CD14-positive monocyte (primary cell): Measurements from ENCODE around the gene CNTN1. TPM values are rescaled to one million over a fixed set of nuclear protein-coding genes. Genes with fewer than 3 reads are reported as not detected.

ENCODE experiments used
- DNase-seq, 3 donors: peaks; one replicate each; pipeline ENCODE4 v3.0.0-alpha.2; 2011 to 2022
- H2AFZ ChIP-seq: 2 replicates; pipeline ENCODE4 v1.6.0; 2012; ENCODE audit warnings: mild to moderate bottlenecking, low read depth, low read length, inconsistent platforms; ENCODE audit not compliant: insufficient read depth, poor library complexity, severe bottlenecking
- H3K27ac ChIP-seq, 2 donors: 1 replicate in 1 of 2; 2 replicates in 1 of 2; pipeline ENCODE4 v1.5.1; 2012 to 2013; ENCODE audit warnings: low read length in 2 of 2, control low read depth in 1 of 2, inconsistent platforms in 1 of 2, low read depth in 1 of 2, mild to moderate bottlenecking in 1 of 2
- H3K27me3 ChIP-seq, 2 donors: one replicate each; pipeline versions ENCODE4 v1.6.0 to v1.6.1; 2011 to 2013; ENCODE audit warnings: low read length in 2 of 2; ENCODE audit not compliant: control insufficient read depth in 2 of 2, insufficient read depth in 2 of 2
- H3K36me3 ChIP-seq, 2 donors: replicated peaks in 1 of 2; 1 replicate in 1 of 2; 2 replicates in 1 of 2; pipeline versions ENCODE4 v1.5.1 to v1.6.1; 2012 to 2013; ENCODE audit warnings: low read length in 2 of 2, control low read depth in 1 of 2, inconsistent platforms in 1 of 2, mild to moderate bottlenecking in 1 of 2; ENCODE audit not compliant: insufficient read depth in 2 of 2, control insufficient read depth in 1 of 2
- H3K4me1 ChIP-seq, 2 donors: 1 replicate in 1 of 2; 2 replicates in 1 of 2; pipeline versions ENCODE4 v1.5.1 to v1.6.1; 2012 to 2013; ENCODE audit warnings: low read length in 2 of 2, control low read depth in 1 of 2, inconsistent platforms in 1 of 2, mild to moderate bottlenecking in 1 of 2, moderate library complexity in 1 of 2; ENCODE audit not compliant: insufficient read depth in 2 of 2, control insufficient read depth in 1 of 2
- H3K4me2 ChIP-seq: replicated peaks from 2 replicates; pipeline ENCODE3; 2012; ENCODE audit warnings: low read length, moderate library complexity, mild to moderate bottlenecking; ENCODE audit not compliant: poor library complexity, severe bottlenecking; ENCODE audit errors: extremely low read depth
- H3K4me3 ChIP-seq, 3 experiments: fragments of 200-600 bp in 1 of 3; sonication (generic) in 1 of 3; replicated peaks in 1 of 3; 1 replicate in 2 of 3; 2 replicates in 1 of 3; pipeline ENCODE4 v1.5.1; 2011 to 2013; ENCODE audit warnings: low read length in 3 of 3, mild to moderate bottlenecking in 3 of 3, control low read depth in 2 of 3, low read depth in 2 of 3, inconsistent platforms in 1 of 3, moderate library complexity in 1 of 3
- H3K79me2 ChIP-seq: 2 replicates; pipeline ENCODE4 v1.6.0; 2012; ENCODE audit warnings: mild to moderate bottlenecking, control low read depth, inconsistent platforms, low read length, moderate library complexity; ENCODE audit not compliant: insufficient read depth
- H3K9ac ChIP-seq: 2 replicates; pipeline ENCODE4 v1.6.0; 2017; ENCODE audit warnings: low read length, mild to moderate bottlenecking; ENCODE audit not compliant: insufficient read depth, poor library complexity, severe bottlenecking
- H3K9me3 ChIP-seq, 2 donors: replicated peaks in 1 of 2; 1 replicate in 1 of 2; 2 replicates in 1 of 2; pipeline versions ENCODE4 v1.5.1 to v1.6.1; 2012 to 2013; ENCODE audit warnings: low read length in 2 of 2, control low read depth in 1 of 2; ENCODE audit not compliant: control insufficient read depth in 1 of 2, insufficient read depth in 1 of 2
- H4K20me1 ChIP-seq: 2 replicates; pipeline ENCODE4 v1.6.0; 2012; ENCODE audit warnings: mild to moderate bottlenecking, low read length, control low read depth, moderate library complexity; ENCODE audit not compliant: insufficient read depth
- H3K27ac Mint-ChIP-seq, 7 donors: one replicate each; pipeline ENCODE4 v1.8.0; 2020; ENCODE audit warnings: mild to moderate bottlenecking in 7 of 7, mixed read lengths in 7 of 7, moderate library complexity in 6 of 7, inconsistent platforms in 2 of 7
- H3K27me3 Mint-ChIP-seq, 3 donors: one replicate each; pipeline ENCODE4 v1.8.0; 2021 to 2022; ENCODE audit warnings: low read depth in 3 of 3, mild to moderate bottlenecking in 3 of 3, mixed read lengths in 3 of 3, moderate library complexity in 3 of 3, inconsistent platforms in 1 of 3
- H3K36me3 Mint-ChIP-seq, 2 donors: one replicate each; pipeline ENCODE4 v1.8.0; 2020; ENCODE audit warnings: mixed read lengths in 2 of 2, inconsistent platforms in 1 of 2, mild to moderate bottlenecking in 1 of 2
- H3K4me1 Mint-ChIP-seq: one replicate; pipeline ENCODE4 v1.8.0; 2020; ENCODE audit warnings: mild to moderate bottlenecking, mixed read lengths
- H3K4me3 Mint-ChIP-seq, 2 donors: one replicate each; pipeline ENCODE4 v1.8.0; 2020; ENCODE audit warnings: mild to moderate bottlenecking in 2 of 2, mixed read lengths in 2 of 2, moderate library complexity in 1 of 2
- H3K9me3 Mint-ChIP-seq, 7 donors: one replicate each; pipeline ENCODE4 v1.8.0; 2020 to 2022; ENCODE audit warnings: mixed read lengths in 7 of 7, mild to moderate bottlenecking in 6 of 7, moderate library complexity in 6 of 7, inconsistent platforms in 2 of 7
- WGBS: methylation state at CpG from one replicate; pipeline ENCODE4 v1.1.5; 2013; ENCODE audit warnings: missing lambda C conversion rate; ENCODE audit not compliant: insufficient coverage; 5-methylcytosine and 5-hydroxymethylcytosine counted together
- intact Hi-C, 2 donors: fragments of 100-400 bp; cut with micrococcal nuclease; formaldehyde crosslinking; loops; one replicate each; pipeline versions ENCODE4 v1.15.0 to v1.15.1; 2023
- polyA plus RNA-seq, 3 donors: library from polyadenylated mRNA; depleted of rRNA in 1 of 3; unstranded in 2 of 3; stranded (reverse) in 1 of 3; fragments of 300-500 nt in 2 of 3; fragments of >200 nt in 1 of 3; fragmentation: Illumina TruSeq in 2 of 3; gene quantifications; 1 replicate in 2 of 3; 2 replicates in 1 of 3; pipeline ENCODE4 v1.2.3, GENCODE V29; 2012 to 2021
- TF ChIP-seq, protein P1 (sequence below): fragments of 200-600 bp; IDR thresholded peaks from one replicate; pipeline ENCODE4 v1.8.0; 2022; ENCODE audit warnings: antibody characterized with exemption, mild to moderate bottlenecking

CNTN1 gene
- polyA plus RNA-seq, 3 donors, result not detected

DNA sequence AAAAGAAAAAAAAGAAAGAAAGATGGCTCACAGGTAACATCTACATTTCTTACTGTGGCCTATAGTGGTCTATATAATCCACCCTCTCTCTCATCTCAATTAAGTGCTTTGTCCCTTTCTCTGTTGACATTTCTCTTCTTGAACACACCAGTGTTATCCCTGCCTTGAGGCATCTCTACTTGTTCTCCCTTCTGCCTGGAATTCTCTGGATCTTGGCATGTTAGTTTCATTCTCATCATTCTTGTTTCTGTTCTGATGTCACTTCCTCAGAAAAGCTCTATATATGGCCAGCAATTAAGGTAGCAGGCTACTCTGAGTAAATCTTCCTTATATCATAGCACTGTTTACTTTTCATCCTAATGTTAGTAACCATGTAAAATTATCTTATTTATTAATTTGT is 340.1 kb downstream of the CNTN1 start:
- H3K4me2 ChIP-seq, result no peak overlapping the region
- no peak overlapping the region for H3K9ac ChIP-seq
- Mint-ChIP-seq H3K27ac (no peak overlapping the region), H3K36me3 (no peaks in the 10 kb centered on the region), H3K9me3 (peaks cover 0 to 7% (median 2%) of the 10 kb centered on the region in 7 donors), H3K4me1 (no peaks in the 10 kb centered on the region), H3K27me3 (no peaks in the 10 kb centered on the region), H3K4me3 (no peak overlapping the region)
- H3K4me3 ChIP-seq, result no peak overlapping the region
- H2AFZ ChIP-seq, result no peak overlapping the region
- no peaks in the 10 kb centered on the region for H3K4me1 ChIP-seq
- no peaks in the 10 kb centered on the region for H3K9me3 ChIP-seq
- H3K79me2 ChIP-seq, result no peaks in the 10 kb centered on the region
- H3K27me3 ChIP-seq, result no peaks in the 10 kb centered on the region
- DNase-seq, result no peak
- intact Hi-C loops, result no loop called here
- TF ChIP-seq, protein P1, sequence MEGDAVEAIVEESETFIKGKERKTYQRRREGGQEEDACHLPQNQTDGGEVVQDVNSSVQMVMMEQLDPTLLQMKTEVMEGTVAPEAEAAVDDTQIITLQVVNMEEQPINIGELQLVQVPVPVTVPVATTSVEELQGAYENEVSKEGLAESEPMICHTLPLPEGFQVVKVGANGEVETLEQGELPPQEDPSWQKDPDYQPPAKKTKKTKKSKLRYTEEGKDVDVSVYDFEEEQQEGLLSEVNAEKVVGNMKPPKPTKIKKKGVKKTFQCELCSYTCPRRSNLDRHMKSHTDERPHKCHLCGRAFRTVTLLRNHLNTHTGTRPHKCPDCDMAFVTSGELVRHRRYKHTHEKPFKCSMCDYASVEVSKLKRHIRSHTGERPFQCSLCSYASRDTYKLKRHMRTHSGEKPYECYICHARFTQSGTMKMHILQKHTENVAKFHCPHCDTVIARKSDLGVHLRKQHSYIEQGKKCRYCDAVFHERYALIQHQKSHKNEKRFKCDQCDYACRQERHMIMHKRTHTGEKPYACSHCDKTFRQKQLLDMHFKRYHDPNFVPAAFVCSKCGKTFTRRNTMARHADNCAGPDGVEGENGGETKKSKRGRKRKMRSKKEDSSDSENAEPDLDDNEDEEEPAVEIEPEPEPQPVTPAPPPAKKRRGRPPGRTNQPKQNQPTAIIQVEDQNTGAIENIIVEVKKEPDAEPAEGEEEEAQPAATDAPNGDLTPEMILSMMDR, result no peak
- H3K27ac ChIP-seq, result no peak overlapping the region
- no peaks in the 10 kb centered on the region for H4K20me1 ChIP-seq
- H3K36me3 ChIP-seq, result no peaks in the 10 kb centered on the region

DNA sequence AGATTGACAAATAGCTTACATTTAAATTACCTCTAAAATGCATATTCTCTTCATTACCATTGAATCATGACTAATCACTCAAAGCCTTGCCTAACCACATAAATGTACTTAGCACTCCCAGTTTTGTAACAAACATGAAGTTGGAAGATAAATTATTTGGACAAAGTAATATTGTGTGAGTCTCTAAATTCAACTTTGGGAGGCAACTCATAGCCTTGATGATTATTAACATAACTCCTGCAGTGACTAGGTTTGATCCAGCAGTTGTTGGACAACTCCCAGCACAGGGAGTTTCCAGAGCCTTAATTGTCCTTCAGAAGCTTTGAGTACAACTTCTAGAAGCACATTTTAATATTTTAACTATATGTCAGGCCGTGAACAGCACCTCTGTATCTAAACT is 342.4 kb downstream of the CNTN1 start:
- Mint-ChIP-seq H3K36me3 (no peaks in the 10 kb centered on the region), H3K9me3 (peaks cover 0 to 9% (median 2%) of the 10 kb centered on the region in 7 donors), H3K4me3 (no peak overlapping the region), H3K4me1 (no peaks in the 10 kb centered on the region), H3K27me3 (no peaks in the 10 kb centered on the region), H3K27ac (no peak overlapping the region)
- no peaks in the 10 kb centered on the region for H3K4me1 ChIP-seq
- no peak for DNase-seq
- no peaks in the 10 kb centered on the region for H3K36me3 ChIP-seq
- H3K9me3 ChIP-seq, result no peaks in the 10 kb centered on the region
- whole genome bisulfite sequencing, result no CpG with 5 or more reads among the region's 1 CpG
- H3K4me2 ChIP-seq, result no peak overlapping the region
- H3K27ac ChIP-seq, result no peak overlapping the region
- H3K27me3 ChIP-seq, result no peaks in the 10 kb centered on the region
- H3K4me3 ChIP-seq, result no peak overlapping the region
- no peak overlapping the region for H3K9ac ChIP-seq
- no peaks in the 10 kb centered on the region for H3K79me2 ChIP-seq
- H2AFZ ChIP-seq, result no peak overlapping the region
- TF ChIP-seq, protein P1, result no peak
- no peaks in the 10 kb centered on the region for H4K20me1 ChIP-seq
- intact Hi-C loops, result no loop called here
